Measurements from ENCODE around the gene FARP1. TPM values are rescaled to one million over a fixed set of nuclear protein-coding genes. Genes with fewer than 3 reads are reported as not detected.

Gene FARP1
- total RNA-seq, 5 donors from 2014 or later (not counting 1 experiment from before 2014, with no cell fraction given) = 0.51 to 2.0 (median 1.0) TPM

- no peaks in the 10 kb centered on the region for H3K4me1 Mint-ChIP-seq
- ChIA-PET CTCF (no interaction called here), POLR2A (no interaction called here)
- WGBS (ENCODE audit: insufficient coverage) = 89% methylated on average over 3 of the region's 4 CpGs
- H3K27ac Mint-ChIP-seq = no peak overlapping the region
- H3K36me3 ChIP-seq (ENCODE audit: control insufficient read depth in 2 of 2, extremely low read depth in 1 of 2, insufficient read depth in 1 of 2, low read length in 1 of 2) = no peaks in the 10 kb centered on the region
- no peaks in the 10 kb centered on the region for H3K4me1 ChIP-seq (ENCODE audit: control insufficient read depth in 1 of 2, extremely low read depth in 1 of 2, insufficient read depth in 2 of 2, low read length in 2 of 2)
- no peaks in the 10 kb centered on the region for H3K9me3 ChIP-seq
- H3K36me3 Mint-ChIP-seq = no peaks in the 10 kb centered on the region
- ATAC-seq (replicated peaks in 1 of 4) = no peak
- no peak overlapping the region for H3K27ac ChIP-seq (ENCODE audit: low read length)
- H3K27me3 ChIP-seq (replicated peaks in 1 of 2; ENCODE audit: control insufficient read depth in 2 of 2, extremely low read depth in 1 of 2, insufficient read depth in 2 of 2, low read length in 1 of 2) = peaks cover 0 to 4% of the 10 kb centered on the region in 2 experiments
- no peak overlapping the region for H3K4me3 ChIP-seq (ENCODE audit: control insufficient read depth in 1 of 2, extremely low read depth in 1 of 2, low read length in 1 of 2)
- no peak overlapping the region for H3K4me3 Mint-ChIP-seq
- no peak for DNase-seq
- H3K27me3 Mint-ChIP-seq = peaks cover 7 to 9% of the 10 kb centered on the region in 2 donors
- no peaks in the 10 kb centered on the region for H3K9me3 Mint-ChIP-seq
Measured at GRCh38 chr13:98187155-98187964, 44.5 kb downstream of the FARP1 start.

- H3K4me1 ChIP-seq (ENCODE audit: control insufficient read depth in 1 of 2, extremely low read depth in 1 of 2, insufficient read depth in 2 of 2, low read length in 2 of 2) = no peaks in the 10 kb centered on the region
- peaks cover 0 to 4% of the 10 kb centered on the region in 2 experiments for H3K27me3 ChIP-seq (replicated peaks in 1 of 2; ENCODE audit: control insufficient read depth in 2 of 2, extremely low read depth in 1 of 2, insufficient read depth in 2 of 2, low read length in 1 of 2)
- H3K27ac ChIP-seq (ENCODE audit: low read length) = no peak overlapping the region
- H3K9me3 ChIP-seq = no peaks in the 10 kb centered on the region
- no peaks in the 10 kb centered on the region for H3K9me3 Mint-ChIP-seq
- H3K27me3 Mint-ChIP-seq = peaks cover 7 to 9% of the 10 kb centered on the region in 2 donors
- 88% methylated on average over 3 of the region's 7 CpGs for WGBS (ENCODE audit: insufficient coverage)
- no peak overlapping the region for H3K4me3 ChIP-seq (ENCODE audit: control insufficient read depth in 1 of 2, extremely low read depth in 1 of 2, low read length in 1 of 2)
- no peak overlapping the region for H3K27ac Mint-ChIP-seq
- no peaks in the 10 kb centered on the region for H3K36me3 ChIP-seq (ENCODE audit: control insufficient read depth in 2 of 2, extremely low read depth in 1 of 2, insufficient read depth in 1 of 2, low read length in 1 of 2)
- POLR2A ChIA-PET = no interaction called here
- DNase-seq = no peak
- CTCF ChIA-PET = no interaction called here
- no peaks in the 10 kb centered on the region for H3K36me3 Mint-ChIP-seq
- H3K4me3 Mint-ChIP-seq = no peak overlapping the region
- no peaks in the 10 kb centered on the region for H3K4me1 Mint-ChIP-seq
- ATAC-seq (replicated peaks in 1 of 4) = no peak
Measured at GRCh38 chr13:98187965-98188261, 45.0 kb downstream of the FARP1 start.

GRCh38 chr13:98188544-98189166 is 45.8 kb downstream of the FARP1 start:
- 87% methylated on average over 9 of the region's 14 CpGs for WGBS (ENCODE audit: insufficient coverage)
- ChIA-PET CTCF (no interaction called here), POLR2A (interaction anchor here in 1 of 2 donors (0.6 kb wide), 1 partner anchor 92 kb away, joined by 4 read pairs; no protein-coding TSS in a partner anchor)
- no peak overlapping the region for H3K4me3 ChIP-seq (ENCODE audit: control insufficient read depth in 1 of 2, extremely low read depth in 1 of 2, low read length in 1 of 2)
- ATAC-seq (replicated peaks in 1 of 4) (no peak), DNase-seq (no peak)
- Mint-ChIP-seq H3K36me3 (no peaks in the 10 kb centered on the region), H3K4me1 (no peaks in the 10 kb centered on the region), H3K4me3 (no peak overlapping the region), H3K27ac (no peak overlapping the region), H3K9me3 (no peaks in the 10 kb centered on the region), H3K27me3 (peaks cover 7 to 8% of the 10 kb centered on the region in 2 donors)
- H3K27ac ChIP-seq (ENCODE audit: low read length) = no peak overlapping the region
- H3K4me1 ChIP-seq (ENCODE audit: control insufficient read depth in 1 of 2, extremely low read depth in 1 of 2, insufficient read depth in 2 of 2, low read length in 2 of 2) = no peaks in the 10 kb centered on the region
- H3K9me3 ChIP-seq = no peaks in the 10 kb centered on the region
- peaks cover 0 to 4% of the 10 kb centered on the region in 2 experiments for H3K27me3 ChIP-seq (replicated peaks in 1 of 2; ENCODE audit: control insufficient read depth in 2 of 2, extremely low read depth in 1 of 2, insufficient read depth in 2 of 2, low read length in 1 of 2)
- H3K36me3 ChIP-seq (ENCODE audit: control insufficient read depth in 2 of 2, extremely low read depth in 1 of 2, insufficient read depth in 1 of 2, low read length in 1 of 2) = no peaks in the 10 kb centered on the region

- ChIA-PET CTCF (no interaction called here), POLR2A (interaction anchor here in 1 of 2 donors (0.6 kb wide), 1 partner anchor 854 kb away, joined by 4 read pairs; no protein-coding TSS in a partner anchor)
- H3K27ac ChIP-seq (ENCODE audit: low read length) = no peak overlapping the region
- no peaks in the 10 kb centered on the region for H3K36me3 ChIP-seq (ENCODE audit: control insufficient read depth in 2 of 2, extremely low read depth in 1 of 2, insufficient read depth in 1 of 2, low read length in 1 of 2)
- H3K27ac Mint-ChIP-seq = no peak overlapping the region
- H3K9me3 ChIP-seq = no peaks in the 10 kb centered on the region
- ATAC-seq (replicated peaks in 1 of 4) = no peak
- no peaks in the 10 kb centered on the region for H3K4me1 Mint-ChIP-seq
- H3K27me3 ChIP-seq (replicated peaks in 1 of 2; ENCODE audit: control insufficient read depth in 2 of 2, extremely low read depth in 1 of 2, insufficient read depth in 2 of 2, low read length in 1 of 2) = no peaks in the 10 kb centered on the region
- DNase-seq = no peak
- H3K27me3 Mint-ChIP-seq = peaks cover 6 to 7% of the 10 kb centered on the region in 2 donors
- no peaks in the 10 kb centered on the region for H3K9me3 Mint-ChIP-seq
- no CpG with 5 or more reads among the region's 4 CpGs for WGBS (ENCODE audit: insufficient coverage)
- H3K4me3 Mint-ChIP-seq = no peak overlapping the region
- H3K36me3 Mint-ChIP-seq = no peaks in the 10 kb centered on the region
- no peak overlapping the region for H3K4me3 ChIP-seq (ENCODE audit: control insufficient read depth in 1 of 2, extremely low read depth in 1 of 2, low read length in 1 of 2)
- no peaks in the 10 kb centered on the region for H3K4me1 ChIP-seq (ENCODE audit: control insufficient read depth in 1 of 2, extremely low read depth in 1 of 2, insufficient read depth in 2 of 2, low read length in 2 of 2)
Measured at GRCh38 chr13:98189841-98190505, 47.1 kb downstream of the FARP1 start.

- H3K27ac ChIP-seq (ENCODE audit: low read length) = no peak overlapping the region
Measured at GRCh38 chr13:98190889-98191444, 48.1 kb downstream of the FARP1 start.

GRCh38 chr13:98192008-98192407 is 49.1 kb downstream of the FARP1 start:
- DNase-seq = no peak
- H3K9me3 Mint-ChIP-seq = no peaks in the 10 kb centered on the region
- H3K27me3 Mint-ChIP-seq = peaks cover 3% of the 10 kb centered on the region in 2 donors
- Histone ChIP-seq H3K36me3 (ENCODE audit: control insufficient read depth in 2 of 2, extremely low read depth in 1 of 2, insufficient read depth in 1 of 2, low read length in 1 of 2) (no peaks in the 10 kb centered on the region), H3K4me3 (ENCODE audit: control insufficient read depth in 1 of 2, extremely low read depth in 1 of 2, low read length in 1 of 2) (no peak overlapping the region), H3K4me1 (ENCODE audit: control insufficient read depth in 1 of 2, extremely low read depth in 1 of 2, insufficient read depth in 2 of 2, low read length in 2 of 2) (no peaks in the 10 kb centered on the region), H3K9me3 (no peaks in the 10 kb centered on the region), H3K27ac (ENCODE audit: low read length) (no peak overlapping the region), H3K27me3 (replicated peaks in 1 of 2; ENCODE audit: control insufficient read depth in 2 of 2, extremely low read depth in 1 of 2, insufficient read depth in 2 of 2, low read length in 1 of 2) (no peaks in the 10 kb centered on the region)
- ChIA-PET POLR2A (no interaction called here), CTCF (no interaction called here)
- no CpG with 5 or more reads among the region's 2 CpGs for WGBS (ENCODE audit: insufficient coverage)
- ATAC-seq (replicated peaks in 1 of 4) = no peak
- no peaks in the 10 kb centered on the region for H3K36me3 Mint-ChIP-seq
- no peak overlapping the region for H3K27ac Mint-ChIP-seq
- no peak overlapping the region for H3K4me3 Mint-ChIP-seq
- no peaks in the 10 kb centered on the region for H3K4me1 Mint-ChIP-seq

More at GRCh38 chr13:98190889-98191444, 48.1 kb downstream of the FARP1 start:
- ChIA-PET CTCF (no interaction called here), POLR2A (no interaction called here)
- no peaks in the 10 kb centered on the region for H3K36me3 ChIP-seq (ENCODE audit: control insufficient read depth in 2 of 2, extremely low read depth in 1 of 2, insufficient read depth in 1 of 2, low read length in 1 of 2)
- ATAC-seq (replicated peaks in 1 of 4) (no peak), DNase-seq (no peak)
- no peaks in the 10 kb centered on the region for H3K9me3 ChIP-seq
- WGBS (ENCODE audit: insufficient coverage) = 81% methylated on average over 9 of the region's 11 CpGs
- Mint-ChIP-seq H3K9me3 (no peaks in the 10 kb centered on the region), H3K4me1 (no peaks in the 10 kb centered on the region), H3K36me3 (no peaks in the 10 kb centered on the region), H3K27me3 (peaks cover 7 to 8% of the 10 kb centered on the region in 2 donors), H3K4me3 (no peak overlapping the region), H3K27ac (no peak overlapping the region)
- no peaks in the 10 kb centered on the region for H3K27me3 ChIP-seq (replicated peaks in 1 of 2; ENCODE audit: control insufficient read depth in 2 of 2, extremely low read depth in 1 of 2, insufficient read depth in 2 of 2, low read length in 1 of 2)
- H3K4me3 ChIP-seq (ENCODE audit: control insufficient read depth in 1 of 2, extremely low read depth in 1 of 2, low read length in 1 of 2) = no peak overlapping the region
- H3K4me1 ChIP-seq (ENCODE audit: control insufficient read depth in 1 of 2, extremely low read depth in 1 of 2, insufficient read depth in 2 of 2, low read length in 2 of 2) = no peaks in the 10 kb centered on the region

All from T-cell (primary cell).